Liver (tissue), 9 donors: ENCODE data around the gene SIRT4. TPM values are rescaled to one million over a fixed set of nuclear protein-coding genes. Genes with fewer than 3 reads are reported as not detected.

Experiments
- DNase-seq: peaks from one replicate; pipeline ENCODE4 v3.0.0-alpha.2; 2017; ENCODE audit warnings: low spot score
- H3K27ac ChIP-seq, 2 donors: one replicate each; pipeline ENCODE4 v1.7.0; 2013; ENCODE audit warnings: inconsistent platforms in 2 of 2, low read length in 2 of 2, control low read depth in 1 of 2, low read depth in 1 of 2, mild to moderate bottlenecking in 1 of 2
- H3K27me3 ChIP-seq, 4 donors: one replicate each; pipeline versions ENCODE4 v1.6.1 to v1.7.0; 2013; ENCODE audit warnings: low read length in 3 of 4, inconsistent platforms in 1 of 4, mild to moderate bottlenecking in 1 of 4, moderate library complexity in 1 of 4; ENCODE audit not compliant: control insufficient read depth in 4 of 4, insufficient read depth in 4 of 4
- H3K36me3 ChIP-seq, 4 donors: one replicate each; pipeline versions ENCODE4 v1.6.1 to v1.7.0; 2013; ENCODE audit warnings: low read length in 3 of 4, mild to moderate bottlenecking in 3 of 4, low read depth in 1 of 4, moderate library complexity in 1 of 4; ENCODE audit not compliant: control insufficient read depth in 4 of 4, insufficient read depth in 3 of 4
- H3K4me1 ChIP-seq, 4 donors: one replicate each; pipeline versions ENCODE4 v1.6.1 to v1.7.0; 2013; ENCODE audit warnings: low read length in 3 of 4, mild to moderate bottlenecking in 3 of 4, moderate library complexity in 1 of 4; ENCODE audit not compliant: control insufficient read depth in 4 of 4, insufficient read depth in 4 of 4
- H3K4me3 ChIP-seq, 3 donors: one replicate each; pipeline versions ENCODE4 v1.6.1 to v1.7.0; 2013; ENCODE audit warnings: low read length in 3 of 3, control low read depth in 1 of 3, low read depth in 1 of 3, mild to moderate bottlenecking in 1 of 3
- H3K9ac ChIP-seq, 2 donors: one replicate each; pipeline ENCODE4 v1.7.0; 2013; ENCODE audit warnings: low read length in 2 of 2, mild to moderate bottlenecking in 2 of 2, moderate library complexity in 2 of 2, control low read depth in 1 of 2, low read depth in 1 of 2
- H3K9me3 ChIP-seq, 4 donors: one replicate each; pipeline versions ENCODE4 v1.6.1 to v1.7.0; 2013; ENCODE audit warnings: low read length in 3 of 4; ENCODE audit not compliant: control insufficient read depth in 4 of 4
- ATF3 ChIP-seq: IDR thresholded peaks from 2 replicates; pipeline ENCODE4 v1.6.1; 2016; ENCODE audit warnings: antibody characterized with exemption
- CTCF ChIP-seq: fragments of 150-350 bp; IDR thresholded peaks from 2 replicates; pipeline ENCODE4 v1.5.1; 2017; ENCODE audit warnings: improper control_type of control experiment, low read depth, low read length; ENCODE audit not compliant: missing input control
- EGR1 ChIP-seq, 2 donors: IDR thresholded peaks; 2 replicates each; pipeline ENCODE4 v1.6.1; 2016 to 2018; ENCODE audit warnings: antibody characterized with exemption in 2 of 2, low read depth in 2 of 2
- FOXA1 ChIP-seq: IDR thresholded peaks from 2 replicates; pipeline ENCODE4 v1.6.1; 2016; ENCODE audit warnings: antibody characterized with exemption
- FOXA2 ChIP-seq: IDR thresholded peaks from 2 replicates; pipeline ENCODE4 v1.6.1; 2016; ENCODE audit warnings: antibody characterized with exemption
- GABPA ChIP-seq, 2 donors: IDR thresholded peaks in 1 of 2; conservative IDR thresholded peaks in 1 of 2; 2 replicates each; pipeline ENCODE4 v1.6.1; 2016; ENCODE audit warnings: antibody characterized with exemption in 2 of 2, mild to moderate bottlenecking in 1 of 2, moderate library complexity in 1 of 2
- HNF4G ChIP-seq: IDR thresholded peaks from 2 replicates; pipeline ENCODE4 v1.6.1; 2016; ENCODE audit warnings: antibody characterized with exemption
- JUND ChIP-seq, 2 donors: IDR thresholded peaks; 2 replicates each; pipeline ENCODE4 v1.6.1; 2016; ENCODE audit warnings: antibody characterized with exemption in 2 of 2
- MAX ChIP-seq: IDR thresholded peaks from 2 replicates; pipeline ENCODE4 v1.6.1; 2016; ENCODE audit warnings: antibody characterized with exemption
- NR2F2 ChIP-seq: IDR thresholded peaks from 2 replicates; pipeline ENCODE4 v1.6.1; 2016; ENCODE audit warnings: antibody characterized with exemption
- RAD21 ChIP-seq, 2 donors: IDR thresholded peaks; 2 replicates each; pipeline ENCODE4 v1.6.1; 2016; ENCODE audit warnings: antibody characterized with exemption in 2 of 2, mild to moderate bottlenecking in 2 of 2
- REST ChIP-seq: IDR thresholded peaks from 2 replicates; pipeline ENCODE4 v1.6.1; 2016; ENCODE audit warnings: antibody characterized with exemption, mild to moderate bottlenecking
- RXRA ChIP-seq, 2 donors: IDR thresholded peaks; 2 replicates each; pipeline ENCODE4 v1.6.1; 2017 to 2018; ENCODE audit warnings: antibody characterized with exemption in 2 of 2, mild to moderate bottlenecking in 1 of 2
- SP1 ChIP-seq: IDR thresholded peaks from 2 replicates; pipeline ENCODE4 v1.6.1; 2018; ENCODE audit warnings: antibody characterized with exemption, mild to moderate bottlenecking
- TAF1 ChIP-seq: conservative IDR thresholded peaks from 2 replicates; pipeline ENCODE4 v1.6.1; 2016; ENCODE audit warnings: antibody characterized with exemption, mild to moderate bottlenecking
- YY1 ChIP-seq: IDR thresholded peaks from 2 replicates; pipeline ENCODE4 v1.6.1; 2016; ENCODE audit warnings: antibody characterized with exemption, mild to moderate bottlenecking
- ZBTB33 ChIP-seq: IDR thresholded peaks from 2 replicates; pipeline ENCODE4 v1.6.1; 2016; ENCODE audit warnings: antibody characterized with exemption
- WGBS: extraction: QIAGEN DNeasy Blood & Tissue Kit; methylation state at CpG from one replicate; pipeline ENCODE4 v1.1.7; 2013; 5-methylcytosine and 5-hydroxymethylcytosine counted together
- polyA plus RNA-seq, 2 donors: library from polyadenylated mRNA; stranded (reverse) in 1 of 2; unstranded in 1 of 2; fragments of 200-250 nt in 1 of 2; fragments of >200 nt in 1 of 2; fragmentation: Nextera tagmentation in 1 of 2; extraction: Ambion mirVana in 1 of 2; gene quantifications; one replicate each; pipeline versions ENCODE4 v1.2.1 to v1.2.3, GENCODE V29; 2013 to 2015
- total RNA-seq, 2 donors: library from RNA; depleted of rRNA; stranded (reverse); fragments of >200 nt; gene quantifications; one replicate each; pipeline ENCODE4 v1.2.3, GENCODE V29; 2014
- donor health status: healthy.
- donor health status: healthy.
- donor health status: healthy.
- donor health status: healthy.
- donor health status: healthy.

SIRT4 gene
- total and polyA plus RNA-seq, 4 donors = 1.6 to 4.2 (median 1.9) TPM

- TF ChIP-seq FOXA2 = no peak
- TF ChIP-seq GABPA (IDR thresholded peaks at IDR 0.05 in 1 of 2, conservative IDR thresholded peaks at IDR 0.05 in 1 of 2) = no peak
- TF ChIP-seq JUND (IDR thresholded peaks at IDR 0.05) = no peak
- no peak for TF ChIP-seq NR2F2
- TF ChIP-seq SP1 = no peak
- TF ChIP-seq ATF3 = no peak
- no peak for TF ChIP-seq EGR1 (IDR thresholded peaks at IDR 0.05; ENCODE audit: low read depth in 2 of 2)
- no peak for TF ChIP-seq MAX
- TF ChIP-seq TAF1 = no peak
- no peak for TF ChIP-seq YY1
- no peak for TF ChIP-seq REST
- TF ChIP-seq RXRA (IDR thresholded peaks at IDR 0.05) = no peak
- no peak for TF ChIP-seq FOXA1
- no peak for TF ChIP-seq CTCF
- H3K4me1 ChIP-seq = no peaks in the 10 kb centered on the region
- H3K9ac ChIP-seq = no peak overlapping the region
- no peaks in the 10 kb centered on the region for H3K36me3 ChIP-seq
- H3K27me3 ChIP-seq = peaks cover 0 to 3% (median 0%) of the 10 kb centered on the region in 4 donors
- no peak overlapping the region for H3K27ac ChIP-seq
- no peaks in the 10 kb centered on the region for H3K9me3 ChIP-seq
- DNase-seq = no peak
- H3K4me3 ChIP-seq = no peak overlapping the region
- WGBS = 83% methylated on average over 5 of the region's 5 CpGs
These were observed 55.0 kb downstream of the SIRT4 start for GRCh38 chr12:120357104-120357503.

GRCh38 chr12:120358412-120359100 lies 56.4 kb downstream of the SIRT4 start:
- no peaks in the 10 kb centered on the region for H3K36me3 ChIP-seq
- H3K27me3 ChIP-seq = peaks cover 0 to 3% (median 0%) of the 10 kb centered on the region in 4 donors
- H3K9ac ChIP-seq = no peak overlapping the region
- no peak overlapping the region for H3K4me3 ChIP-seq
- H3K4me1 ChIP-seq = no peaks in the 10 kb centered on the region
- H3K9me3 ChIP-seq = no peaks in the 10 kb centered on the region
- DNase-seq = no peak
- 78% methylated on average over 19 of the region's 19 CpGs for WGBS
- no peak overlapping the region for H3K27ac ChIP-seq
- TF ChIP-seq GABPA (IDR thresholded peaks at IDR 0.05 in 1 of 2, conservative IDR thresholded peaks at IDR 0.05 in 1 of 2) = no peak
- TF ChIP-seq TAF1 = no peak
- no peak for TF ChIP-seq FOXA2
- no peak for TF ChIP-seq YY1
- no peak for TF ChIP-seq RAD21 (IDR thresholded peaks at IDR 0.05)
- TF ChIP-seq ZBTB33 = no peak
- no peak for TF ChIP-seq HNF4G
- no peak for TF ChIP-seq JUND (IDR thresholded peaks at IDR 0.05)
- TF ChIP-seq EGR1 (IDR thresholded peaks at IDR 0.05; ENCODE audit: low read depth in 2 of 2) = no peak
- no peak for TF ChIP-seq CTCF
- no peak for TF ChIP-seq ATF3
